ENCODE data around the gene LNX1.

- TF ChIP-seq POLR2A (IDR thresholded peaks at IDR 0.05; ENCODE audit: borderline replicate concordance, extremely low read depth, insufficient read depth, insufficient read length) (no peak), CTCF (IDR thresholded peaks at IDR 0.05 in 2 of 3, conservative IDR thresholded peaks at IDR 0.05 in 1 of 3; ENCODE audit: borderline replicate concordance in 1 of 3, insufficient read depth in 1 of 3, low read depth in 2 of 3, low read length in 2 of 3) (no peak), POLR2AphosphoS5 (IDR thresholded peaks at IDR 0.05; ENCODE audit: low read depth, low read length) (no peak), EZH2phosphoT487 (IDR thresholded peaks at IDR 0.05; ENCODE audit: borderline replicate concordance) (no peak), EZH2 (IDR thresholded peaks at IDR 0.05) (no peak), ZBTB33 (IDR thresholded peaks at IDR 0.05; ENCODE audit: extremely low read depth, insufficient replicate concordance, low read length) (no peak), YY1 (IDR thresholded peaks at IDR 0.05; ENCODE audit: extremely low read depth, insufficient replicate concordance, low read depth, low read length) (no peak), TCF7L2 (IDR thresholded peaks at IDR 0.05; ENCODE audit: borderline replicate concordance, extremely low read depth, insufficient read depth, insufficient read length) (no peak), SP1 (IDR thresholded peaks at IDR 0.05; ENCODE audit: low read depth) (no peak)
Observed at GRCh38 chr4:53527930-53528329, 63.4 kb downstream of the LNX1 start.

All from HCT116 (cell line).